Inferior parietal cortex (tissue), 1 donor: Measurements from ENCODE around the gene GNPNAT1.

ENCODE experiments used
- DNase-seq: peaks from one replicate; pipeline ENCODE4 v3.0.0-alpha.2; 2016; ENCODE audit errors: extremely low spot score

The GNPNAT1 gene

DNA sequence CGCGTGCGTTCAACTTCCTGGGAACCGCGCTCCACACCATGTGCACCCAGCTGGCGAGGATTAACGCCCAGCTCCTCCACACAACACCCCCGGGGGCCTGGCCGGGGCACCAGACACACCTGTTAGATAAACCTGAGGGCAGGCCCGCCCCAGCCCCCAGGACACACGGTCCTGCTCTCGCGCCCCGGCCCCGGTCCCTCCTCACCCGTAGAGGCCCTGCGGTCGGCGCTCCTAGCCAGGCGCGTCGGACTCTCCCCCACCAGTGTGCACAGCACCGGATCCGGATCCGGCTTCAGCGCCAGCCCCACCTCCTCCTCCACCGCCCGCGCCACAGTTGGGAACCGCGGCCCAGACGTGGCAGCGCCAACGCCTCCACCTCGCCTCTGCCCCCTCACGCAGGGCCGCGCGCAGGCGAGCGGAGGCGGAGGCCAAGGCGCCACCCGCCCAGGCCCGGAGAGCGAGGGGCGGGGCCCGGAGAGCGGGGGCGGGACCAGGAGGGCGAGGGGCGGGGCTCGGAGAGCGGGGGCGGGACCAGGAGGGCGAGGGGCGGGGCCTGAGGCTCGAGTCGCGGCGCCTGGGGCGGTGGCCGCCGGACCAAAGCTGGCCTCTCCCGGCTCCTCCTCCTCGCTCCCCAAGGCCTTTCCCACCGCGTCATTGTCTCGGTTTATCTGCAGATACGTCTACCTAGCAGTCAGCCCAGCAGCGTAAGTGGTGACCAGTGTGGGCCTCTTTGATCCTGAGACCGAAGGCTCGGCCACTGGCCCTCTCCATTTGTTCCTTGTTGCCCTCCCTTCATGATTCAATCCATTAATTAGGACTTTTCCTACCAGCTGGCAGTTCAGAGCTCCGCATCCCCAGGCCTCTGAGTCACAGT, at the start of gene GNPNAT1:
TSS of gene GNPNAT1 (minus strand) at position 385 of the 874 bp plus-strand sequence. CDS start 6,957 bp downstream, outside the sequence.
- DNase-seq = peak; percentile 76

DNA sequence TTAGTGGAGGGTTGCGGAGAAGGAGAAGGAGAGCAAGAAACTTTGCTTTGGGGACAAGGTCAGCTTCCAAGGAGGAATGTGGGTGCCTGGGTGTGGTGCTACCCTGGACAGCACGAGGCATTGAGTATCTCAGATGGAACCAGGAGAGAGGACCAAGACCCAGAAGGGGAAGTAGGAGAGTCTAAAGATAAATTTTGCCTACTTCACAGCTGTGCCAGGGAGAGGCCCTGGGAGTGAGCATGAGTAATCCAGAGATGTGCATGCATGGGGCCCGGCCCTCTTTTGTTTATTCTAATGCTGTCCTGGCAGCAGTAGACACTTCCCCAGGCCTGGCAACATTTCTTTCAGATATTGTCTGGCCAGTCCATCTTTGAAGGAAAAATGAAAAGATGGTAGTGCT, 49.5 kb upstream of the GNPNAT1 start:
- no peak for DNase-seq

DNA sequence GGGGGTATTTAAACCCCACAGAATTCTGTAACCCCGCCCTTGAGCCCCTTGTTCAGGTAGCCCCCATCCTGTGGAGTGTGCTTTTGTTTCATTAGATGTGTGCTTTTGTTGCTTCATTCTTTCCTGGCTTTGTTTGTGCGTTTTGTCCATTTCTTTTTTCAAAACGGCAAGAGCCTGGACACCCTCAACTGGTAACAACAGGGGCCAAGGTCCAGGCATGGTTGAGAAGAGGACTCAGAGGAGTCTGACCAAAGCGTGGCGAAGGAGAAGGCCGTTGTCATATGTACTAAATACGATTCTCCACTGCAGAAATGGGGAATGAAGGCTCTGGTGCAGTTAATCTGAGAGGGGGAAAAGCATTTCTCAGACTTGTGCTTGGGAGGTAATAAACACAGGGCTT, 46.0 kb upstream of the GNPNAT1 start:
- no peak for DNase-seq

DNA sequence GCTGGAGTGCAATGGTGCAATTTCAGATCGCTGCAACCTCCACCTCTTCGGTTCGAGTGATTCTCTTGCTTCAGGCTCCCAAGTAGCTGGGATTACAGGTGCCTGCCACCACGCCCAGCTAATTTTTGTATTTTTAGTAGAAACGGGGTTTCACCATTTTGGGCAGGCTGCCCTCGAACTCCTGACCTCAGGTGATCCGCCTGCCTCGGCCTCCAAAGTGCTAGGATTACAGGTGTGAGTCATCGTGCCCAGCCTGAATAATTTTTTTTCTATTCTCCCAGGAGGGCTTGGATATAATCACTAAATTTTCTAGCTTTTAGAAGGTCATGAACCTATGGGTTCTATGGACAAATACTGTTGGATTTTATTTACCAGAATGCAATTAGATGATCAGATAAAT, 44.7 kb upstream of the GNPNAT1 start:
- DNase-seq = no peak

DNA sequence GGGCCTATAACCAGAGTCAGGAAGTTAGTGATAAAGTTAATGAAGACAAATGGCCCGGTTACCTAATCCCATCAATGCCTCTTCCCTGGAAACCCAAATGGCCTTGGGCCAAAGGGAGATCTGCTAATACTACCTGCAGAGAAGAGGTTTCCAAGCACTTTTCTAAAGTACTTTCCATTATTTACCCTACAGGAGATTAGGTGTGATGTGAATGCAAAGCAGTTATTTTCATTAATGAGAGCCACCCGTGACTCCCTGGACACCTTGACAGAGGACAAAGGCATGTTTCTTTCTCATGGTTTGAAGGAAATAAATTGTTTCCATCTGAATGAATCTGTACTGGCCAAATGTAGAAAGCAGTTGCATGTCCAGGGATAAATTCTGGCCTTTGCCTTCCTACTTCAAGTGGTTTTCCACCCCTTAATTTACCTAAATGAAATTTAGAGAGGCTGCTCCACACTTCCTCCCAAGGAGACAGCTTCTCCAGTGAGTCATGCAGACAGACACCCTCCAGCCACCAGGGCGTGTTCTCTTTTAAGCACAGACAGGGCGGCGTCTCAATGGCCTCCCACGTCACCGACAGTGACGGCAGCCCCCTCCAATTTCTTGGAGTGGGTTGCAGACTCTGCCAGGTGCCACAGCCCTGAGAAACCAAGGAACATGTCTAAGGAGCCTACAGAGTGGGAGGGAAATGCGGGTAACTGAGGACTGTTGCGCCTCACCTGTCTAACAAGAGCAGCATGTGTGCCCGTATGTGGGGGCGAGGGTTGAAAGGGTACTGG, 43.9 kb upstream of the GNPNAT1 start:
- DNase-seq = no peak

DNA sequence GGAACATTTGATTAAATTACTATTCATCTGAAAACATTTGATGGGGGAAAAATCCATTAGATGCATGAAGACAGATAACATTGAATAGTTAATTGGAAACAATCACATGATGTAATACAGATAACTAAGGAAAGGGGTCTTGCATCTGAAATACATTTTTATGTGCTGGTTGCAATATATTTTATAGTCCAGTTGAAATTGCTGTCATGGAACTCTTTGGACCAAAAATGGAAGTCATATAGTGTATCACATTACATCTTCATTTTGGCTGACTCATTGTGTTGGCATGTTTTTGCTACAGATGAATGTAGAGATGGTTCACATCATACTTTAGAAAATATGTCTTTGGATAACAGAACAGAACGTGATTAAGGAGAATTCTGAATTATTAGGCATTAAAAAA, 43.0 kb upstream of the GNPNAT1 start:
- DNase-seq = no peak

DNA sequence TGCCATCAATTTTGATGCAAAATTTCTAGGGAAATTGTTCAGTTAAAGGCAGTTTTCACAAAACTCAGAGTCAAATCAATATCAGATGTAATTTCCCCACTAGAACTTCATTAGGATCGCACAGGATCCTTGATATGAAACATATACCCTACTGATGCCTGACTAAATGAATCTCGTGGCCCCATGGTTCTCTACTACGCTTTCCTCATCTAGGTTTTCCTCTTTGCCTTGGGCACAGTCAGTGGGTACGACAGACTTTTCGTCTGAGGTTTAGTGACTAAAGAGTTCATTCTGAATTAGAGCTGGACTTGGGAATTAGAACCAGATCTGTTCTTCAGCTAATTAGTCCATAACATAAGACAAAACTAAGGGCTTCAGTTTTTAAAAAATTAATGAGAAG, 42.5 kb upstream of the GNPNAT1 start:
- no peak for DNase-seq

DNA sequence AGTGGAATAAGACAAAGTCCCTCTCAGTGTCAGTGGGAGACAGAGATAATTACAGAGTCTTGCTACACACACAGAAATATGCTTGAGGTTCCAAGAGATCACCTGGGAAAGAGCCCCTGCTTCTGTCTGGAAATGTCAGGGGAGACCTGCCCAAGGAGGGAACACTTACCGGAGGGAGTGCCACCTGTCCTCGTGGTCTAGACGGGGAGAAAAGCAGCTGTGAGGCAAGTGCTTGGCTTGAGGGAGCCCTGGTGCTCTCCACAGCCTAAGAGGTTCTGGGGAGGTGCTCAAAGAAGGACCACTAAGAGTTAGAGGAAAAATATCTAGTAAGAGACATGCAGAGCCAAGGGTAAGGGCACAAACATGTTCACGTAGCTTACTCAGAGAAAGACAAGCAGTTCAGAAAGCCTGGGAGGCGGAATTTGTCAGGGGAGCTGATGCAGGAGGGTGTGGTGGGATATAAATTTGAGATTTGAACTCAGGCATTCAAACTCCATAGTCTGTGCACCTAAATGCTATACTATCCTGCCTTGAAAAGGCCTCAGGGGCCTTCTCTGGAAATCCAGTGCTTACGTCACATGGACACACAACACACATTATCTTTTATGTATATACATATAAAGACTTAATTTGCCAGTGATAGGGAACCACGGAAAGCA, 38.2 kb upstream of the GNPNAT1 start:
- DNase-seq = no peak

DNA sequence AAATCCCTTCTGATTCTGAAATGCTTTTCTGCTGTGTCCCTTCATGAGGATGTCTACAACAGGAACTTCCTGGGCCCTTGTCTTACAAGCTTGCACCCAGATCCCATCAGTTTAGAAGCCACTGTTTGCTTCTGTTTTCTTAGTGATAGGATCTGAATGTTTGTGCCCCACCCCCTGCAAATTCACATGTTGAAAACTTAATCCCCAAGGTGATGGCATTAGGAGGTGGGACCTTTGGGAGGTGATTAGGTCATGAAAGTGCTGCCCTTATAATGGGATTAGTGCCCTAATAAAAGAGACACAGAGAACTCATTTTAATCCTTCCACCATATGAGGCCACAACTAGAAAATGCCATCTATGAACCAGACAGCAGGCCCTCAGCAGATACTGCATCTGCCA, 36.0 kb upstream of the GNPNAT1 start:
- no peak for DNase-seq

DNA sequence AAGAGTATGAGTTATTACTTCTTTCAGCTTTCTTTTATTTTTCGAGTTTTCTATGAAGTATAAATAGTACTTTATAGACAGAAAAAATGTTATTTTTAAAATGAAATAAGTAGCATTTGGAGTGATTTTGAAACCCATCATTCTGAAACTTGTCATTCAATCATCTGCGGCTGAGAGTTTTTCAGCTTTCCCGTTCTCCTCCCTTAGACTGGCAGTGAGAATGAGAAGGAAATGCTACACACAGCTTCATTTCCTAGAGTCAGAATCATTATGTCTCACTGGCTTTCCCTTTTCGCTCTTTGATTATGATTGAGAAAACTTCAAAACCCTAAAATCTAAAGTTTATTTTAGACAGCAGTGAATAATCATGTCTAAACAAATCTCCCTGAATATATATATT, 33.7 kb upstream of the GNPNAT1 start:
- DNase-seq = no peak

DNA sequence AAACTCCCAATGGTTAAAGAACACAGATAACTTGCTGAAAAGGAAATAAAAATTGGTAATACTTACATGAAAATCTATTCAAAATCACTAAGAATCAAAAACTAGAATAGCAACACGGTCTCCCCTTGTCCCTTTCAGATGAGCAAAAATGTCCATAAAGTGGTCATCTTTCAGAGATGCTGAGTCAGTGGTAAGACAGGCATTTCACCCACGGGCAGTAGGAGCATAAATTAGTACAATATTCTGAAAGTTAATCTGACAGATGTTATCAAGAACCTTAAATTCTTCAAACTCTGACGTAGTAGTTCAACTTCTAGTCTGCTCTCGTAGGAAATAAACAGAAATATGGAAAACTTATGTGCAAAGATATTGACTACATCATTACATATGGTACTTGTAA, 33.1 kb upstream of the GNPNAT1 start:
- DNase-seq = no peak

DNA sequence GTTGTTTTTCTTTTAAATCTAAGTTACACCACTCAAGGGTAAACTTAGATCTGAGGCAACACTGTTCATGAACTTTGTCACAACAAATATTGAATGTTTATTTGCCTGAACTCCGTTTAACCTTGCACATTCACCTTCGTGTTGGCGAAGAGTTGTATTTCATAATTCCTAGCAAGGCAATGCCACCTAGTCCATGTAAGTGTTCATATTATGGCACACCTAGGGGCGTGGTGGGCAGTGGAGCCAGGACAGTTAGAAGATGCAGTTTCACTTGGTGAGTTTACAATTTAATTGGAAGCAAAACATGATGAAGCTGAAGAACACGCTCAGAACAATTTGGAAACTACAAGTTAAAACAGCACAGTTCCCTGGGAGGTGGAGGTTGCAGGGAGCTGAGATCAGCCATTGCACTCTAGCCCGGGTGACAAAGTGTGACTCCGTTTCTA, 30.4 kb upstream of the GNPNAT1 start:
- no peak for DNase-seq

DNA sequence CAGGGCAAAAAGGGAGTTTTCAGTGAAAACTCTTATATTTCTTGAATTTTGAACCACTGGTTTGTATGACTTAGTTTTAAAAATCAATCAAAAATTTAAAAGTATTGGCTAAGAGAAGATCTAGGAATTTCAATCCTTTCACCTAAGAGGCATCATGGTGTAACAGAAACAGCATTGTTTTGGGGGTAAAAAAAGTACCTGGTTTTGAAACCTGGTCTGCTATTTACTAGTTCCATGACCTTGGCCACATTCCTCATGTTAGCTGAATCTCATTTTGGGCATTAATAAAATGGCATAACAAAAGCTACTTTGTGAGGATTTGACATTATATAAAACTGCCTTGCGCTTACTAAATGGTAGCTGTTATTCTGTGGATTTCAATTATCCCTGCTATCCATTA, 16.7 kb upstream of the GNPNAT1 start:
- no peak for DNase-seq

DNA sequence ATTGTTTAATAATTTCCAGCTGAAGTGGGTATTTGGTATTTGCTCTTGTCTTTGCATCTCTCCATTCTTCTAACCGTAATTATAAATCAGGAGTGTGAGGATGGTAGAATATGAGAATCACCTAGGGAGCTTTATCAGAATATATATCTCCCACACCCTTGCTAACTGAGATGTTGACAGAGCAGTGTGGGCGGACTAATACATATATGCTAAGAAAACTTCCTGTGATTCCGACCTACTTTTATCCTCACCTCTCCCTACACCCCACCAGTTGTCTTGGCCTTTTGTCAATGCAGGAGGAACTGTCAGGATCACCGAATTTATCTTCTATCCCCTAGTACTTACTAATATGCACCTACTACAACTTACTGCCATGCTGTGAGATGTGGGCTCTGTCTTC, 14.7 kb upstream of the GNPNAT1 start:
- no peak for DNase-seq

DNA sequence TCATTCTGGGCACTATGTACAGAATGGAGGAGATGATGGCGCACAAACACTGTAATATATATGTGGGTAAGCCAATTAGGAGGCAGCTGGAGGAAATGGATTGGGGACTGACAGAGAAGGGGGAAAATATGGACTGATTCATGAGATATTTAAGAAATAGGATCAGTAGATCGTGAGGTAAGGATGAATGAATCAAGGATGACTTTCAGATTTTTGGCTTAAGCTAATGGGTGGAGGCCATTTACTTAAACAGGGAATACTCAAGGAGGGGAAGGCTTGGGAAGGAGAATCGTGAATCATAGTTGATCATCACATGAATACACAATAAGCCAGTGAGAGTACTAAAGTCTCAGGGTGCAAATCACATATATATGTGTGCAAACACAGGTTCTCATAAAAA, 11.2 kb upstream of the GNPNAT1 start:
- no peak for DNase-seq

DNA sequence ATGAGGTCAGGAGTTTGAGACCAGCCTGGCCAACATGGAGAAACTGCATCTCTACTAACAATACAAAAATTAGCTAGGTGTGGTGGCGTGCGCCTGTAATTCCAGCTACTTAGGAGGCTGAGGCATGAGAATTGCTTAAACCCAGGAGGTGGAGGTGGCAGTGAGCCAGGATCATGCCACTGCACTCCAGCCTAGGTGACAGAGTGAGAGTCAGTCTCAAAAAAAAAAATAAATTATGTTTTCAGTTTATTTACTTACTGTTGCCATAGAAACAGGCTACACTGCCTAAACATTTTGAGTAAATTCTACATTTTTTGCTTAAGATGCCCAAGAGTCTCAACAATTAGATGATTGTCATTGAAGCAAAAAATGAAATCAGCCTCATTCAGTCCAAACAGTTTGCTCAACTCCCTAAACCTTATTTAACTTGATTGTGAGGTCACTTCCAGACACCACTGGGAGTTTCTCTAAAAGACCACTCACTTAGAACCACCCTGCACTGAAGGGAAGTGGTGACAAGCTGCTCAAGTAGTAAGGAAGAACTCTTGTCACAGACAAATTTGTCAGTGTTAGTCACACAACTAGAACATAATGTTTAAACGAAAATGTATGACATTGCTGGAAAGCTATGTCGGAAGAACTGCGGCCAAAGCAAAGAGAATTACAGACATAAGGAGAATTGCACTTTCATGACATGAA, 9.8 kb upstream of the GNPNAT1 start:
- no peak for DNase-seq

DNA sequence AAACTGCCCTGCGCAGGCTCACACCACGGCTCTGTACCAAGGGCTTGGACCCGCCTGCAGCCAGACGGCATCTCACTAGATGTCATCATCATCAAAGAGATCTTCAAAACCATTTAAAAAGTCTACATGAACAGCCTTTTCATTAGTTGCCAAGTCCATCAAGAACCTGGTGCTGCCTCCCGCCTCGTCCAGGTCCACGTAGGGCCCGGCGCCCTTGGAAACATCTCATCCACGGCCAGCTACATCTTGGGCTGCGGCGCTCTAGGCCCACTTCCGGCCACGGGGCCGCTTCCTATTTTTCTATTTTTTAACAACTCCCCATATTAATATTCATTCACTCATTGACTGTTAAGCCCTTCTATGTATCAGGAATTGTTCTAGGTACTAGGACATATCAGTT, 7.4 kb upstream of the GNPNAT1 start:
- no peak for DNase-seq

DNA sequence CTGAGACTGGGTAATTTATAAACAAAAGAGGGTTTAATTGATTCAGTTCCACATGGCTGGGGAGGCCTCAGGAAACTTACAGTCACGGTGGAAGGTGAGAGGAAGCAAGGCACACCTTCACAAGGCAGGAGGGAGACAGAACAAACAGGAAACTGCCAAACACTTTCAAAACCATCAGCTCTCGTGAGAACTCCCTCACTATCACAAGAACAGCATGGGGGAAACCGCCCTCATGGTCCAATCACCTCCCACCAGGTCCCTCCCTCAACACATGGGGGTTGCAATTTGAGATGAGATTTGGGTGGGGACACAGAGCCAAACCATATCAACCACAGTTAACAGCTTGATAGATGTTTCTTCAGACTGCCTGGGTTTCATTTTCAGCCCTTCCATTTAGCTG, 6.2 kb upstream of the GNPNAT1 start:
- no peak for DNase-seq

DNA sequence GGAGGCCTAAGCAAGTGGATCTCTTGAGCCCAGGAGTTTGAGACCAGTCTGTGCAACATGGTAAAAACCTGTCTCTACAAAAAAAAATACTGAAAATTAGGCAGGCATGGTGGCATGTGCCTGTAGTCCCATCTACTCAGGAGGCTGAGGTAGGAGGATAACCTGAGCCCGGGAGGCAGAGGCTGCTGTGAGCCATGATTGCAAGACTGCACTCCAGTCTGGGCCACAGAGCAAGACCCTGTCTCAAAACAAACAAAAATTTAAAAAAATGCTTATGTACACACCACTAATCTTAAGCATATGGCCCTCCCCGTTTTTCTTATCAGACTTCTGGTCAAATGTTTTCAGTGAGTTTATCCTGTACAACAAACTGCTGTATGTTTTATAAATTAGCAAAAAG, 1.7 kb upstream of the GNPNAT1 start:
- DNase-seq = no peak

DNA sequence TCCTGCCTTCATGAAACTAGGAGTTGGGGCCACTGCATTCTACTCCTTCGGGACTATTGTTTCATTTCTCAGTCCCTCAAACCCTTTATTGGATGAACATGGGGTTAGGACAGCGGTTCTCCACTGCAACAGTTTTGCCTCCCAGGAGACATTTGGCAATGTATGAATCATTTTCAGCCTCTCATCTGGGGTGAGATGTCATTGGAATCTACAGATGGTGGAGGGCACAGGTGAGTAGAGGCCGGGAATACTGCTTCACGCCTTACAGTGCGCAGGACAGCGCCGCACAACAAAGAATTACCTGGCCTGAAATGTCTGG, 649 bp upstream of the GNPNAT1 start:
- DNase-seq = no peak

DNA sequence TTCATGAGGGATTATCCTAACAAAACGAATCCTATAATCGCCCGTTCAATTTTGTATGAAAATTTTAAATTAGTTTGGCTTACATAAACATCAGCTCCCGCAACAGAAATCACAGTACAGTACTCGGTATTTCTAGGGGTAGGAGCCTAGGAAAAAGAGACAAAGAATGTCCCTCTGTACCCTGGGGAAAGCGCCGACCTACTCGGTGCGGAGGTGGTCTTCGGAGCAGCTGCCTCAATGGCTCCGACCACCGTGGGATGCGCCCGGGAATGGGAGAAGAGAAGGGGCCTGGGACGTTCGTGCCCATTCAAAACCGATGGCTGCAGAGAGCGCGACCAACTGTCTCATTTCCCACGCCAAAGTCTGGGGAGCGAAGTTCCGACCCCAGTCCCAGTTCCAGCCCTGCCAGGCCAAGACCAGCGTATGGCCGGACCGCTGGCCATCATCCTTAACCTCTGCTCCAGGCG, 618 bp downstream of the GNPNAT1 start:
- DNase-seq = no peak
